Panc1 (cell line): ENCODE measurements around the gene SMTNL2. TPM values are rescaled to one million over a fixed set of nuclear protein-coding genes. Genes with fewer than 3 reads are reported as not detected.
"Not testable (repeated sequence)": the region's sequence is repeated elsewhere in the genome, so short reads cannot be mapped to it uniquely, and the experiment has no call there.

Source experiments
- ATAC-seq: fragments of 200-7000 bp; cut with Tn5 transposase; 2 replicates; pipeline ENCODE4 v1.9.1; 2020; ENCODE audit warnings: mild to moderate bottlenecking, moderate library complexity
- BruUV-seq: library from RNA; stranded (reverse); fragments of 400-500 nt; replicated peaks from 2 replicates; lab custom pipeline; 2021; lab: Mats Ljungman, UMichigan
- CTCF ChIA-PET: fragments of 300-600 bp; sonication (Branson Sonifier 250); formaldehyde crosslinking; loops from one replicate; lab custom pipeline; 2022; ENCODE audit warnings: antibody characterized with exemption; lab: Charles Lee
- POLR2A ChIA-PET: fragments of 300-600 bp; sonication (Branson Sonifier 250); formaldehyde crosslinking; loops from one replicate; lab custom pipeline; 2022; ENCODE audit warnings: antibody characterized with exemption; lab: Charles Lee
- DNase-seq: peaks from one replicate; pipeline ENCODE4 v3.0.0-alpha.2; 2010; ENCODE audit warnings: low read depth, low spot score
- H3K27ac ChIP-seq: 2 replicates; pipeline ENCODE4 v1.5.1; 2011; ENCODE audit warnings: mild to moderate bottlenecking, low read length, inconsistent platforms
- H3K27me3 ChIP-seq: fragments of 200-500 bp; sonication (Bioruptor generic); 2 replicates; pipeline ENCODE4 v1.6.0; 2014; ENCODE audit warnings: low read length, inconsistent platforms; ENCODE audit not compliant: control insufficient read depth, insufficient read depth
- H3K36me3 ChIP-seq: fragments of 200-500 bp; sonication (Bioruptor generic); 2 replicates; pipeline ENCODE4 v1.5.1; 2014; ENCODE audit warnings: inconsistent platforms, mild to moderate bottlenecking, low read length, moderate library complexity; ENCODE audit not compliant: control insufficient read depth, insufficient read depth
- H3K4me1 ChIP-seq: 2 replicates; pipeline ENCODE4 v1.5.1; 2011; ENCODE audit warnings: inconsistent platforms, mild to moderate bottlenecking, low read length, moderate library complexity; ENCODE audit not compliant: control insufficient read depth, insufficient read depth
- H3K4me3 ChIP-seq, 2 experiments: 2 replicates each; pipeline ENCODE4 v1.5.1; 2011 to 2012; ENCODE audit warnings: low read depth in 2 of 2, low read length in 2 of 2, mild to moderate bottlenecking in 2 of 2, inconsistent platforms in 1 of 2, moderate library complexity in 1 of 2
- H3K9me3 ChIP-seq: fragments of 200-500 bp; sonication (Bioruptor generic); 2 replicates; pipeline ENCODE4 v1.5.1; 2014; ENCODE audit warnings: low read depth, mild to moderate bottlenecking, inconsistent platforms, low read length, moderate library complexity; ENCODE audit not compliant: control insufficient read depth, insufficient read depth
- POLR2AphosphoS5 ChIP-seq: IDR thresholded peaks from 2 replicates; pipeline ENCODE4 v1.6.1; 2012; ENCODE audit warnings: mild to moderate bottlenecking, low read depth, low read length, moderate library complexity
- SIN3A ChIP-seq: IDR thresholded peaks from 2 replicates; pipeline ENCODE4 v1.6.1; 2012; ENCODE audit warnings: low read depth, mild to moderate bottlenecking, low read length, moderate library complexity, borderline replicate concordance; ENCODE audit not compliant: insufficient read depth
- TCF7L2 ChIP-seq: IDR thresholded peaks from 2 replicates; pipeline ENCODE4 v1.6.1; 2011; ENCODE audit warnings: mild to moderate bottlenecking, low read depth, low read length, inconsistent platforms
- in situ Hi-C: cut with HindIII; loops from 2 replicates; pipeline ENCODE4 v1.10.0; 2016; ENCODE audit warnings: low sequenced_read_pairs, low pct_unique_long_range_greater_than_20kb
- intact Hi-C: fragments of 100-400 bp; cut with micrococcal nuclease; formaldehyde crosslinking; loops from one replicate; pipeline ENCODE4 v1.10.0; 2022; ENCODE audit not compliant: unreplicated experiment
- total RNA-seq: library from RNA; stranded (reverse); gene quantifications from one replicate; pipeline ENCODE4 v1.2.1, GENCODE V29; 2021; ENCODE audit not compliant: unreplicated experiment
- TF ChIP-seq, protein P1 (sequence below): fragments of 450-650 bp; IDR thresholded peaks from 2 replicates; pipeline ENCODE4 v1.5.1; 2017; ENCODE audit warnings: mild to moderate bottlenecking
- TF ChIP-seq, protein P2 (sequence below), 2 experiments: IDR thresholded peaks; 2 replicates each; pipeline ENCODE4 v1.6.1; 2011 to 2012; ENCODE audit warnings: low read depth in 2 of 2, control low read depth in 1 of 2, low read length in 1 of 2, mild to moderate bottlenecking in 1 of 2, moderate library complexity in 1 of 2; ENCODE audit not compliant: insufficient read depth in 1 of 2

The SMTNL2 gene
- total RNA-seq, 1 experiment from 2014 or later, result not detected

DNA sequence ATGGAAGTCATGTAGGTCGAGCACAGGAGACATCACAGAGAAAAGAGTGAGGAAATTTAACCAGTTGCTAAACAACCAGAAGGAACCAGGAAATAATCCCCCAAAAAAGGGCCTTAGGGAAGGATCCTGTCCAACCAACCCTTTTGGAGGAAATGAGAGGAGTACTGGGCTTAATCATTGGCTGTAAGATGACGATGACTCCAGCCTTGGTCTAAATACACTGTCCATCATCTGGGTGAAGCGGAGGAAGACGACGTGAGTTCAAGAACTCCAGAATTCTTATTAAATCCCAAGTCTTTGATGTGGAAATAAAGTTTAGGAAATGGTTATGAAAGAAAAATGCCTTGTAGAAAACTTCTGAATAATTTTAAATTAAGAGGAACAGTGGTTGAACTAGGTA is 68.7 kb downstream of the SMTNL2 start:
- Histone ChIP-seq H3K4me1 (no peaks in the 10 kb centered on the region), H3K4me3 (no peak overlapping the region), H3K9me3 (no peaks in the 10 kb centered on the region), H3K36me3 (no peaks in the 10 kb centered on the region), H3K27me3 (no peaks in the 10 kb centered on the region), H3K27ac (no peak overlapping the region)
- ChIA-PET CTCF (no interaction called here), POLR2A (no interaction called here)
- TF ChIP-seq SIN3A (no peak), POLR2AphosphoS5 (no peak), TCF7L2 (no peak)
- TF ChIP-seq, protein P1, sequence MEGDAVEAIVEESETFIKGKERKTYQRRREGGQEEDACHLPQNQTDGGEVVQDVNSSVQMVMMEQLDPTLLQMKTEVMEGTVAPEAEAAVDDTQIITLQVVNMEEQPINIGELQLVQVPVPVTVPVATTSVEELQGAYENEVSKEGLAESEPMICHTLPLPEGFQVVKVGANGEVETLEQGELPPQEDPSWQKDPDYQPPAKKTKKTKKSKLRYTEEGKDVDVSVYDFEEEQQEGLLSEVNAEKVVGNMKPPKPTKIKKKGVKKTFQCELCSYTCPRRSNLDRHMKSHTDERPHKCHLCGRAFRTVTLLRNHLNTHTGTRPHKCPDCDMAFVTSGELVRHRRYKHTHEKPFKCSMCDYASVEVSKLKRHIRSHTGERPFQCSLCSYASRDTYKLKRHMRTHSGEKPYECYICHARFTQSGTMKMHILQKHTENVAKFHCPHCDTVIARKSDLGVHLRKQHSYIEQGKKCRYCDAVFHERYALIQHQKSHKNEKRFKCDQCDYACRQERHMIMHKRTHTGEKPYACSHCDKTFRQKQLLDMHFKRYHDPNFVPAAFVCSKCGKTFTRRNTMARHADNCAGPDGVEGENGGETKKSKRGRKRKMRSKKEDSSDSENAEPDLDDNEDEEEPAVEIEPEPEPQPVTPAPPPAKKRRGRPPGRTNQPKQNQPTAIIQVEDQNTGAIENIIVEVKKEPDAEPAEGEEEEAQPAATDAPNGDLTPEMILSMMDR, result no peak
- TF ChIP-seq, protein P2, sequence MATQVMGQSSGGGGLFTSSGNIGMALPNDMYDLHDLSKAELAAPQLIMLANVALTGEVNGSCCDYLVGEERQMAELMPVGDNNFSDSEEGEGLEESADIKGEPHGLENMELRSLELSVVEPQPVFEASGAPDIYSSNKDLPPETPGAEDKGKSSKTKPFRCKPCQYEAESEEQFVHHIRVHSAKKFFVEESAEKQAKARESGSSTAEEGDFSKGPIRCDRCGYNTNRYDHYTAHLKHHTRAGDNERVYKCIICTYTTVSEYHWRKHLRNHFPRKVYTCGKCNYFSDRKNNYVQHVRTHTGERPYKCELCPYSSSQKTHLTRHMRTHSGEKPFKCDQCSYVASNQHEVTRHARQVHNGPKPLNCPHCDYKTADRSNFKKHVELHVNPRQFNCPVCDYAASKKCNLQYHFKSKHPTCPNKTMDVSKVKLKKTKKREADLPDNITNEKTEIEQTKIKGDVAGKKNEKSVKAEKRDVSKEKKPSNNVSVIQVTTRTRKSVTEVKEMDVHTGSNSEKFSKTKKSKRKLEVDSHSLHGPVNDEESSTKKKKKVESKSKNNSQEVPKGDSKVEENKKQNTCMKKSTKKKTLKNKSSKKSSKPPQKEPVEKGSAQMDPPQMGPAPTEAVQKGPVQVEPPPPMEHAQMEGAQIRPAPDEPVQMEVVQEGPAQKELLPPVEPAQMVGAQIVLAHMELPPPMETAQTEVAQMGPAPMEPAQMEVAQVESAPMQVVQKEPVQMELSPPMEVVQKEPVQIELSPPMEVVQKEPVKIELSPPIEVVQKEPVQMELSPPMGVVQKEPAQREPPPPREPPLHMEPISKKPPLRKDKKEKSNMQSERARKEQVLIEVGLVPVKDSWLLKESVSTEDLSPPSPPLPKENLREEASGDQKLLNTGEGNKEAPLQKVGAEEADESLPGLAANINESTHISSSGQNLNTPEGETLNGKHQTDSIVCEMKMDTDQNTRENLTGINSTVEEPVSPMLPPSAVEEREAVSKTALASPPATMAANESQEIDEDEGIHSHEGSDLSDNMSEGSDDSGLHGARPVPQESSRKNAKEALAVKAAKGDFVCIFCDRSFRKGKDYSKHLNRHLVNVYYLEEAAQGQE (IDR thresholded peaks at IDR 0.05; ENCODE audit: insufficient read depth in 1 of 2, low read depth in 2 of 2, low read length in 1 of 2), result no peak
- DNase-seq (no peak), ATAC-seq (no peak)
- BruUV-seq, result no TSS peak
- in situ Hi-C loops (no loop called here), intact Hi-C loops (no loop called here)

DNA sequence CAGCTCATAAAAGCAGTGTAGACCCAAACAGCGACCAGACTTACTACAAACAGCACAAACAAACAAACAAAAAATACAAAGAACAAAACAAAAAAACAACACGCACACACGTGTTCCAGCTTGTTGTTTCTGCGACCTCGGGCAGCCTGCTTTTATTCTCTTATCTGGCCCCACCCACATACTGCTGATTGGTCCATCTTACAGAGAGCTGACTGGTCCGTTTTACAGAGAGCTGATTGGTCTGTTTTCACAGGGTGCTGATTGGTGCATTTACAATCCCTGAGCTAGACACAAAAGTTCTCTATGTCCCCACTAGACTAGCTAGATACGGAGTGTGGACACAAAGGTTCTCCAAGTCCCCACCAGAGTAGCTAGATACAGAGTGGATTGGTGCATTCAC is 71.6 kb downstream of the SMTNL2 start:
- H3K36me3 ChIP-seq, H3K27me3 ChIP-seq, H3K27ac ChIP-seq, POLR2A ChIA-PET, H3K9me3 ChIP-seq, CTCF ChIA-PET, DNase-seq, H3K4me3 ChIP-seq, BruUV-seq, in situ Hi-C loops, intact Hi-C loops, ATAC-seq, H3K4me1 ChIP-seq: not testable (repeated sequence)

DNA sequence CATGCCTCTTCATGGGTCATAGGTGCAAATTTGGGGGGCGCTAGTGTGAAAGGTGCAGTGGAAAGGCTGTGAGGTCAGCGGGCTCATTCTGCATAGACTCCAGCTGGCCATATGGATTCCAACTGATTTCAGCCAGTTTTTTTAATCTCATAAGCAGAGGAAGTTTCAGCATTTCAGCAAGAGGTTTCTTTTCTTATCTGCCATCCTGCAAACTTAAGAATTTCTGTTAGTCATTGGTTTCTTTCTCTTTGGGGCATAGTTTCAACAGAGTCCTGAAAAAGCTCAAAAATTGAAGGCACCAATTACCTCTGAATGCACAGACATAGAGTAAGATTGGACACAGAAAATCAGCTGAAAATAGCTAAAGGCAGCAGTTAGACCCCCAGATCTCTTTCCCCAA is 73.3 kb downstream of the SMTNL2 start:
- TF ChIP-seq POLR2AphosphoS5 (no peak), TCF7L2 (no peak), SIN3A (no peak)
- TF ChIP-seq, protein P2 (IDR thresholded peaks at IDR 0.05; ENCODE audit: insufficient read depth in 1 of 2, low read depth in 2 of 2, low read length in 1 of 2), result no peak
- TF ChIP-seq, protein P1, result no peak
- POLR2A ChIA-PET, result no interaction called here
- intact Hi-C loops (no loop called here), in situ Hi-C loops (no loop called here)
- Histone ChIP-seq H3K36me3 (no peaks in the 10 kb centered on the region), H3K27ac (no peak overlapping the region), H3K4me3 (no peak overlapping the region), H3K27me3 (no peaks in the 10 kb centered on the region), H3K9me3 (no peaks in the 10 kb centered on the region), H3K4me1 (no peaks in the 10 kb centered on the region)
- BruUV-seq, result no TSS peak
- CTCF ChIA-PET, result no interaction called here
- DNase-seq (no peak), ATAC-seq (no peak)
